Endodermal cell (in vitro differentiated cells): ENCODE data around the gene KLC4. TPM values are rescaled to one million over a fixed set of nuclear protein-coding genes. Genes with fewer than 3 reads are reported as not detected.
A peak's percentile ranks its signal among the peaks of the same experiment; 100 is the strongest.

Experiments
- DNase-seq: peaks from one replicate; pipeline ENCODE4 v3.0.0-alpha.2; 2017
- H3K27ac ChIP-seq: 2 replicates; pipeline ENCODE4 v1.5.1; 2013; ENCODE audit warnings: mild to moderate bottlenecking, low read depth, low read length, moderate library complexity
- H3K27me3 ChIP-seq: 2 replicates; pipeline ENCODE4 v1.6.1; 2013; ENCODE audit warnings: mild to moderate bottlenecking, low read length, moderate library complexity; ENCODE audit not compliant: insufficient read depth, control insufficient read depth, poor library complexity, severe bottlenecking
- H3K36me3 ChIP-seq: 2 replicates; pipeline ENCODE4 v1.7.0; 2013; ENCODE audit warnings: mild to moderate bottlenecking, low read length, moderate library complexity; ENCODE audit not compliant: control insufficient read depth, insufficient read depth
- H3K4me1 ChIP-seq: one replicate; pipeline ENCODE4 v1.7.0; 2013; ENCODE audit warnings: low read length; ENCODE audit not compliant: control insufficient read depth, insufficient read depth
- H3K4me3 ChIP-seq: 2 replicates; pipeline ENCODE4 v1.5.1; 2013; ENCODE audit warnings: mild to moderate bottlenecking, low read length, moderate library complexity
- H3K9ac ChIP-seq: 2 replicates; pipeline ENCODE4 v1.6.1; 2013; ENCODE audit warnings: mild to moderate bottlenecking, low read length, moderate library complexity; ENCODE audit not compliant: poor library complexity, severe bottlenecking; ENCODE audit errors: extremely low read depth
- H3K9me3 ChIP-seq: 2 replicates; pipeline ENCODE4 v1.6.1; 2013; ENCODE audit warnings: mild to moderate bottlenecking, low read length, moderate library complexity; ENCODE audit not compliant: control insufficient read depth
- H3K27ac Mint-ChIP-seq: 2 replicates; pipeline ENCODE4 v1.8.0; 2020; ENCODE audit warnings: mixed read lengths
- H3K27me3 Mint-ChIP-seq: 2 replicates; pipeline ENCODE4 v1.8.0; 2021; ENCODE audit warnings: mild to moderate bottlenecking, mixed read lengths; ENCODE audit not compliant: insufficient read depth
- H3K36me3 Mint-ChIP-seq: 2 replicates; pipeline ENCODE4 v1.8.0; 2020; ENCODE audit warnings: low read depth, mixed read lengths
- H3K4me1 Mint-ChIP-seq: 2 replicates; pipeline ENCODE4 v1.8.0; 2020; ENCODE audit warnings: mixed read lengths
- H3K4me3 Mint-ChIP-seq: 2 replicates; pipeline ENCODE4 v1.8.0; 2020; ENCODE audit warnings: mild to moderate bottlenecking, moderate library complexity, mixed read lengths
- H3K9me3 Mint-ChIP-seq: 2 replicates; pipeline ENCODE4 v1.8.0; 2020; ENCODE audit warnings: mild to moderate bottlenecking, mixed read lengths
- CTCF ChIP-seq: fragments of 200-600 bp; sonication (generic); conservative IDR thresholded peaks from 2 replicates; pipeline ENCODE4 v1.5.0; 2021; ENCODE audit warnings: antibody characterized with exemption, mild to moderate bottlenecking
- WGBS, 2 experiments: methylation state at CpG; one replicate each; pipeline versions ENCODE4 v1.1.5 to v1.1.7; 2013; ENCODE audit warnings: missing lambda C conversion rate in 2 of 2, mixed read lengths in 1 of 2; ENCODE audit not compliant: insufficient coverage in 1 of 2, insufficient read length in 1 of 2; 5-methylcytosine and 5-hydroxymethylcytosine counted together
- total RNA-seq, 2 donors: library from RNA; stranded (reverse); fragmentation: NEBNext Ultra II Directional in 1 of 2; extraction: Animal tissue kit (Norgen Biotek cat#: 25700) in 1 of 2; gene quantifications; 2 replicates in 1 of 2; 3 replicates in 1 of 2; pipeline ENCODE4 v1.2.1, GENCODE V29; 2021

KLC4 gene
- total RNA-seq, 2 donors from 2014 or later, result 36.6 to 38.0 TPM

- no peak overlapping the region for H3K4me3 ChIP-seq
- no peak for DNase-seq
- H3K4me1 ChIP-seq, result peaks cover 18% of the 10 kb centered on the region
- Mint-ChIP-seq H3K4me3 (no peak overlapping the region), H3K36me3 (peaks cover 3% of the 10 kb centered on the region), H3K27me3 (no peaks in the 10 kb centered on the region), H3K27ac (no peak overlapping the region), H3K9me3 (no peaks in the 10 kb centered on the region), H3K4me1 (peaks cover 62% of the 10 kb centered on the region)
- no peaks in the 10 kb centered on the region for H3K36me3 ChIP-seq
- no peaks in the 10 kb centered on the region for H3K27me3 ChIP-seq
- no peak for TF ChIP-seq CTCF
- H3K9ac ChIP-seq, result no peak overlapping the region
- no peaks in the 10 kb centered on the region for H3K9me3 ChIP-seq
- WGBS, 2 experiments, result 96 to 98% methylated on average over 5 to 9 of the region's 10 CpGs
- H3K27ac ChIP-seq, result no peak overlapping the region
Observed at GRCh38 chr6:43091436-43091991, 32.1 kb downstream of the KLC4 start.

- H3K27ac Mint-ChIP-seq, result no peak overlapping the region
- Histone ChIP-seq H3K4me3 (no peak overlapping the region), H3K27ac (peak overlapping the region; percentile 89), H3K27me3 (no peaks in the 10 kb centered on the region), H3K36me3 (no peaks in the 10 kb centered on the region), H3K4me1 (peaks cover 23% of the 10 kb centered on the region), H3K9me3 (no peaks in the 10 kb centered on the region), H3K9ac (no peak overlapping the region)
- no peaks in the 10 kb centered on the region for H3K27me3 Mint-ChIP-seq
- no peak for TF ChIP-seq CTCF
- no peak for DNase-seq
- H3K4me1 Mint-ChIP-seq, result peaks cover 66% of the 10 kb centered on the region
- H3K9me3 Mint-ChIP-seq, result no peaks in the 10 kb centered on the region
- H3K4me3 Mint-ChIP-seq, result no peak overlapping the region
- peaks cover 2% of the 10 kb centered on the region for H3K36me3 Mint-ChIP-seq
Observed at GRCh38 chr6:43092635-43093034, 33.2 kb downstream of the KLC4 start.

- H3K27ac Mint-ChIP-seq, result peak overlapping the region; percentile 56
- no peaks in the 10 kb centered on the region for H3K9me3 ChIP-seq
- H3K4me1 Mint-ChIP-seq, result peaks cover 69% of the 10 kb centered on the region
- H3K9me3 Mint-ChIP-seq, result no peaks in the 10 kb centered on the region
- peaks cover 23% of the 10 kb centered on the region for H3K4me1 ChIP-seq
- no peak overlapping the region for H3K4me3 ChIP-seq
- TF ChIP-seq CTCF, result no peak
- H3K4me3 Mint-ChIP-seq, result no peak overlapping the region
- H3K27me3 ChIP-seq, result no peaks in the 10 kb centered on the region
- no peaks in the 10 kb centered on the region for H3K36me3 ChIP-seq
- no peaks in the 10 kb centered on the region for H3K36me3 Mint-ChIP-seq
- no peak overlapping the region for H3K9ac ChIP-seq
- whole genome bisulfite sequencing, 2 experiments, result 86% methylated on average over 9 of the region's 9 CpGs
- peak overlapping the region; percentile 89 for H3K27ac ChIP-seq
- no peaks in the 10 kb centered on the region for H3K27me3 Mint-ChIP-seq
- DNase-seq, result no peak
Observed at GRCh38 chr6:43093436-43094289, 34.2 kb downstream of the KLC4 start.
